Activated CD8-positive, alpha-beta memory T cell treated with anti-CD3 and anti-CD28 coated beads, Interleukin-2, amount 50 U/mL, for 24 hours (primary cell): Measurements from ENCODE around the gene PRR33.

Source experiments
- DNase-seq: peaks from one replicate; pipeline ENCODE4 v3.0.0-alpha.2; 2020; ENCODE audit errors: extremely low read depth

Gene PRR33

GRCh38 chr11:1927848-1928469, 36.3 kb upstream of the PRR33 start:
- no peak for DNase-seq

GRCh38 chr11:1927026-1927847, 35.5 kb upstream of the PRR33 start:
- no peak for DNase-seq

GRCh38 chr11:1926156-1927025, 34.7 kb upstream of the PRR33 start:
- DNase-seq, result no peak

- no peak for DNase-seq
Observed at GRCh38 chr11:1925373-1926155, 33.9 kb upstream of the PRR33 start.

GRCh38 chr11:1924646-1925372, 33.1 kb upstream of the PRR33 start:
- no peak for DNase-seq

- no peak for DNase-seq
Observed at GRCh38 chr11:1924181-1924580, 32.5 kb upstream of the PRR33 start.

- no peak for DNase-seq
Observed at GRCh38 chr11:1923201-1923956, 31.7 kb upstream of the PRR33 start.

GRCh38 chr11:1922481-1923081, 30.9 kb upstream of the PRR33 start:
- no peak for DNase-seq

- no peak for DNase-seq
Observed at GRCh38 chr11:1921574-1922141, 30.0 kb upstream of the PRR33 start.

GRCh38 chr11:1920909-1921573, 29.3 kb upstream of the PRR33 start:
- DNase-seq, result no peak

- no peak for DNase-seq
Observed at GRCh38 chr11:1920128-1920908, 28.6 kb upstream of the PRR33 start.

- no peak for DNase-seq
Observed at GRCh38 chr11:1919391-1920127, 27.9 kb upstream of the PRR33 start, which contains the start of gene TNNT3. TNNT3 (plus strand) TSS chr11:1919703; CDS start chr11:1922875, 3,172 bp downstream.

- no peak for DNase-seq
Observed at GRCh38 chr11:1918436-1919315, 27.0 kb upstream of the PRR33 start.

GRCh38 chr11:1917523-1918435, 26.1 kb upstream of the PRR33 start:
- no peak for DNase-seq

- DNase-seq, result no peak
Observed at GRCh38 chr11:1916986-1917522, 25.4 kb upstream of the PRR33 start.
